Endothelial cell of umbilical vein (primary cell): ENCODE measurements around the gene PKMYT1.

ENCODE experiments used
- EZH2 ChIP-seq: IDR thresholded peaks from 2 replicates; pipeline ENCODE4 v1.6.1; 2012; ENCODE audit warnings: borderline replicate concordance, low read depth, mild to moderate bottlenecking, moderate library complexity, low read length, inconsistent platforms; ENCODE audit not compliant: severe bottlenecking
- FOS ChIP-seq: IDR thresholded peaks from 2 replicates; pipeline ENCODE4 v1.6.1; 2011; ENCODE audit warnings: mild to moderate bottlenecking, low read length, moderate library complexity, borderline replicate concordance; ENCODE audit not compliant: insufficient read depth
- MYC ChIP-seq: IDR thresholded peaks from one replicate; pipeline ENCODE4 v1.6.1; 2011; ENCODE audit warnings: mild to moderate bottlenecking, low read depth, low read length
- POLR2A ChIP-seq: IDR thresholded peaks from 2 replicates; pipeline ENCODE4 v1.6.1; 2012; ENCODE audit warnings: low read depth, mild to moderate bottlenecking, control low read depth, low read length
- POLR2AphosphoS5 ChIP-seq: IDR thresholded peaks from 2 replicates; pipeline ENCODE4 v1.6.1; 2012; ENCODE audit warnings: low read depth, mild to moderate bottlenecking, control low read depth, low read length, moderate library complexity; ENCODE audit not compliant: insufficient read depth
- TF ChIP-seq, protein P1 (sequence below), 2 donors: IDR thresholded peaks; 1 replicate in 1 of 2; 2 replicates in 1 of 2; pipeline ENCODE4 v1.5.1; 2011; ENCODE audit warnings: low read length in 2 of 2, mild to moderate bottlenecking in 2 of 2, moderate library complexity in 2 of 2, control low read depth in 1 of 2, inconsistent platforms in 1 of 2, low read depth in 1 of 2; ENCODE audit not compliant: insufficient read depth in 1 of 2; ENCODE audit errors: extremely low read depth in 1 of 2

DNA sequence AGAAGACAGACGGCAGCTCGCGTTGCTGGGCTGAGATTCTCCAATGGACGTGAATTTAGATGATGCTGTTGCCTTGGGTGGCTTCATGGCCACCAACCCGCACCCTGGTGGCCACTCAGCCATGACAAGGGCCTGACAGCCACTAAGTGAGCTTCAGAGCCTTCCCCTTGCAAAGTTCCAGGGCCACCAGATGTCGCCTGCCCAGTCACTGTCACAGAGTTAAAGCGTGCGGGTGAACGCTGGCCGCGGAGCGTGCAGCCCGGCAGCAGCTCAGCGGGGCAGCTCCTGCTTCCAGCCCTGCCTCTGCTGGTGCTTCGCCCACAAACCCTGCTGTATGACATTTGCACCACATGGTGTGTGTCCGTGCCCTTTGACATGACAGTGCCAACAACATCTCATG, 29.5 kb downstream of the PKMYT1 start:
- TF ChIP-seq, protein P1, sequence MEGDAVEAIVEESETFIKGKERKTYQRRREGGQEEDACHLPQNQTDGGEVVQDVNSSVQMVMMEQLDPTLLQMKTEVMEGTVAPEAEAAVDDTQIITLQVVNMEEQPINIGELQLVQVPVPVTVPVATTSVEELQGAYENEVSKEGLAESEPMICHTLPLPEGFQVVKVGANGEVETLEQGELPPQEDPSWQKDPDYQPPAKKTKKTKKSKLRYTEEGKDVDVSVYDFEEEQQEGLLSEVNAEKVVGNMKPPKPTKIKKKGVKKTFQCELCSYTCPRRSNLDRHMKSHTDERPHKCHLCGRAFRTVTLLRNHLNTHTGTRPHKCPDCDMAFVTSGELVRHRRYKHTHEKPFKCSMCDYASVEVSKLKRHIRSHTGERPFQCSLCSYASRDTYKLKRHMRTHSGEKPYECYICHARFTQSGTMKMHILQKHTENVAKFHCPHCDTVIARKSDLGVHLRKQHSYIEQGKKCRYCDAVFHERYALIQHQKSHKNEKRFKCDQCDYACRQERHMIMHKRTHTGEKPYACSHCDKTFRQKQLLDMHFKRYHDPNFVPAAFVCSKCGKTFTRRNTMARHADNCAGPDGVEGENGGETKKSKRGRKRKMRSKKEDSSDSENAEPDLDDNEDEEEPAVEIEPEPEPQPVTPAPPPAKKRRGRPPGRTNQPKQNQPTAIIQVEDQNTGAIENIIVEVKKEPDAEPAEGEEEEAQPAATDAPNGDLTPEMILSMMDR (IDR thresholded peaks at IDR 0.05; ENCODE audit: extremely low read depth in 1 of 2, insufficient read depth in 1 of 2, low read depth in 1 of 2, low read length in 2 of 2) = no peak
- TF ChIP-seq POLR2AphosphoS5 (no peak), POLR2A (no peak), FOS (no peak), EZH2 (no peak), MYC (no peak)
